Smooth muscle cell (in vitro differentiated cells): Measurements from ENCODE around the gene SSTR5. TPM values are rescaled to one million over a fixed set of nuclear protein-coding genes. Genes with fewer than 3 reads are reported as not detected.

Experiments used
- DNase-seq: peaks from one replicate; lab custom pipeline; 2025; ENCODE audit not compliant: unreplicated experiment; lab: John Stamatoyannopoulos, UW
- H2AFZ ChIP-seq: fragments of 200-600 bp; sonication (generic); 2 replicates; pipeline ENCODE4 v1.6.0; 2016; ENCODE audit warnings: antibody characterized with exemption, low read depth, mild to moderate bottlenecking
- H3F3A ChIP-seq: fragments of 200-600 bp; sonication (generic); 2 replicates; pipeline ENCODE4 v1.6.0; 2017; ENCODE audit warnings: antibody characterized with exemption, low read depth
- H3K27ac ChIP-seq: fragments of 200-600 bp; sonication (generic); 2 replicates; pipeline ENCODE4 v1.5.1; 2016; ENCODE audit warnings: low read depth, mild to moderate bottlenecking
- H3K27me3 ChIP-seq: fragments of 200-600 bp; sonication (generic); 2 replicates; pipeline ENCODE4 v1.6.1; 2016; ENCODE audit warnings: low read depth, mild to moderate bottlenecking
- H3K36me3 ChIP-seq: fragments of 200-600 bp; sonication (generic); 2 replicates; pipeline ENCODE4 v1.5.1; 2016; ENCODE audit warnings: low read depth
- H3K4me1 ChIP-seq: fragments of 200-600 bp; sonication (generic); 2 replicates; pipeline ENCODE4 v1.5.1; 2016; ENCODE audit warnings: low read depth
- H3K4me2 ChIP-seq: fragments of 200-600 bp; sonication (generic); 2 replicates; pipeline ENCODE4 v1.6.0; 2016; ENCODE audit warnings: mild to moderate bottlenecking
- H3K4me3 ChIP-seq: fragments of 200-600 bp; sonication (generic); 2 replicates; pipeline ENCODE4 v1.5.1; 2016; ENCODE audit warnings: mild to moderate bottlenecking
- H3K79me2 ChIP-seq: fragments of 200-600 bp; sonication (generic); 2 replicates; pipeline ENCODE4 v1.6.0; 2016; ENCODE audit warnings: low read depth, mild to moderate bottlenecking
- H3K9ac ChIP-seq: fragments of 200-600 bp; sonication (generic); 2 replicates; pipeline ENCODE4 v1.6.0; 2016; ENCODE audit warnings: low read depth
- H3K9me3 ChIP-seq: fragments of 200-600 bp; sonication (generic); replicated peaks from 2 replicates; pipeline ENCODE4 v1.5.1; 2016; ENCODE audit warnings: low read depth
- H4K20me1 ChIP-seq: fragments of 200-600 bp; sonication (generic); 2 replicates; pipeline ENCODE4 v1.6.0; 2016; ENCODE audit warnings: low read depth
- CTCF ChIP-seq: fragments of 200-600 bp; sonication (generic); IDR thresholded peaks from 2 replicates; pipeline ENCODE4 v1.5.1; 2017; ENCODE audit warnings: borderline replicate concordance, mild to moderate bottlenecking, antibody characterized with exemption; ENCODE audit not compliant: insufficient read depth, poor library complexity, severe bottlenecking
- WGBS: methylation state at CpG from one replicate; pipeline ENCODE4 v1.1.7; 2016; ENCODE audit warnings: low lambda C conversion rate; 5-methylcytosine and 5-hydroxymethylcytosine counted together
- polyA plus RNA-seq: library from polyadenylated mRNA; unstranded; fragments of >200 nt; fragmentation: Nextera tagmentation; extraction: Ambion mirVana; gene quantifications from 2 replicates; pipeline ENCODE4 v1.2.1, GENCODE V29; 2016
- total RNA-seq: library from RNA; depleted of rRNA; stranded (reverse); fragments of >200 nt; gene quantifications from 2 replicates; pipeline ENCODE4 v1.2.3, GENCODE V29; 2014

Gene SSTR5
- total and polyA plus RNA-seq, 2 experiments from 2014 or later = not detected

DNA sequence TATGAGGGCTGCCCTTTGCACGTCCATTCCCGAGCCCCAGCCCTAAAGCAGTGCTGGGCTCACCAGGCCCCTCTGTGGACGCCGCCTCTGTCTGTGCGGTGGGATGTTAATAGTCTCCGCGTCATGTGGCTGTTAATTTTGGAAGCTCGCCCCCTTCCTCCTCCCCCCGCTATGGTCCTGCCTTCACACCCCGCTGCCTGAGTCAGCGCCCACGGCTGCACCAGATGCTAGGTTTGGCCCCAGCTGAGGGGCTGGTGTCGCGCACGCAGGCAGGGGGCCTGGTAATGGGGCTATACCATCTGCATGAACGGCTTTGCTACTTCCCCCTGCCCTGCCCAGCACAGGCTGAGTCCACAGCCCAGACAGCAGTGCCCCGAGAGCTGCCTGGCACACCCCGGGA lies 4.1 kb upstream of the SSTR5 start:
- no peaks in the 10 kb centered on the region for H4K20me1 ChIP-seq
- H3F3A ChIP-seq = no peaks in the 10 kb centered on the region
- no peak for TF ChIP-seq CTCF
- 83% methylated on average over 18 of the region's 18 CpGs for WGBS
- H3K9ac ChIP-seq = no peak overlapping the region
- H3K4me2 ChIP-seq = no peak overlapping the region
- H3K27me3 ChIP-seq = peaks cover 25% of the 10 kb centered on the region
- DNase-seq = no peak
- H3K79me2 ChIP-seq = no peaks in the 10 kb centered on the region
- no peak overlapping the region for H3K27ac ChIP-seq
- no peaks in the 10 kb centered on the region for H3K4me1 ChIP-seq
- no peak overlapping the region for H3K4me3 ChIP-seq
- H2AFZ ChIP-seq = no peak overlapping the region
- no peaks in the 10 kb centered on the region for H3K36me3 ChIP-seq
- no peaks in the 10 kb centered on the region for H3K9me3 ChIP-seq

DNA sequence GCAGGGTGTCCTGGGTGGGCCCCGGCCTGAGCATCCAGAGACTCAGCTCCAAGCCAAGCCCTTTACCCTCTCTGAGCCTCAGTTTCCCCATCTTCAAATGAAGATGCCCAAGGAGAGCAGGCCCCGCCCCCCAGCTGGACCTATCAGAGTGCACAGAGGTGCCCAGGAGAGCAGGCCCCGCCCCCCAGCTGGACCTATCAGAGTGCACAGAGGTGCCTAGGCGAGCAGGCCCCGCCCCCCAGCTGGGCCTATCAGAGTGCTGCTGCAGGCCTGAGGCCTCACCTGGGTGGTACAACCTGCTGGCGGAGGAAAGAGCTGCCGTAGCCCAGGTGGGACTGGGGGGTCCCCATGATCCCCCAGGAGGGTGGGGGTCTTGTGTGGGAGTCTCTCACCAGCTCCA lies 3.4 kb upstream of the SSTR5 start:
- H3K9ac ChIP-seq = no peak overlapping the region
- DNase-seq = no peak
- WGBS = 99% methylated on average over 7 of the region's 7 CpGs
- no peak overlapping the region for H3K4me2 ChIP-seq
- no peaks in the 10 kb centered on the region for H3K4me1 ChIP-seq
- peaks cover 32% of the 10 kb centered on the region for H3K27me3 ChIP-seq
- no peak overlapping the region for H2AFZ ChIP-seq
- no peaks in the 10 kb centered on the region for H3F3A ChIP-seq
- H4K20me1 ChIP-seq = no peaks in the 10 kb centered on the region
- TF ChIP-seq CTCF = no peak
- no peak overlapping the region for H3K27ac ChIP-seq
- no peaks in the 10 kb centered on the region for H3K9me3 ChIP-seq
- no peaks in the 10 kb centered on the region for H3K79me2 ChIP-seq
- no peak overlapping the region for H3K4me3 ChIP-seq
- no peaks in the 10 kb centered on the region for H3K36me3 ChIP-seq

DNA sequence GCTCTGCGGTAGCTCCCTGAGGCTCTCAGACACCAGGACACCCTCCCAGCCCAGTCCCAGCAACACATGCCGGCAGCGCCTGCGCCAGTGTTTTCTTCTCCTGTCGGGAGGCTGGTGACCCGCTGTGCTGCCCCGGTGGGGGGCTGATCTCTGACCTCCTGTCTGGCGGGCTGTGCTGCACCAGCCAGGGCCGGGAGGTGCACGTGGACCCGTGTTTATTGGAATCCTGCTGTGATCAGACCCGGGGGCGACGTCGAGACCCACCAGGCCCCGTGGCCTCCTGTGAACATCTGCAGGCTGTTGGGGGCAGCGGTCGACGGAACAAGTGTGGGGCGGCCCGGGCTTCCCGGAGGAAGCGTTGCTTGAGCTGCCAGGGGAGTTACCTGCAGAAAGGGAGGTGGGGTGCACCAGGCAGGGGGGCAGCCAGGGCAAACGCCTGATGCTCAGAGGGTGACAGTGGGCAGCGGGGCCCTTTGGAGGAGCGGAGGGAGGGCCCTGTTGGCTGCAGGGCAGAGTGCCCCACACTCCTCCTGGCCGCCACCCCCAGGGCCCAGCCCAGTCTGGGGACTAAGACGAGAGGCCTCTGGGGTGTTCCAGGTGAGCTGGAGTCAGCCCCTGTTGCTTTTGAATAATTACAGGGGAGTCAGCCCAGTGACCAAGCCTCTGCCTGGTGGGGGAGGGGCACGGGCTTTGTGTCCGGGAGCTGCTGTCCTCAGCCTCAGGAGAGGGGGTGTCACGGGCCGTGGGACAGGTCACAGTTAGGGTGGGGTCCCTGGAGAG lies 2.3 kb upstream of the SSTR5 start:
- Histone ChIP-seq H3K4me1 (no peaks in the 10 kb centered on the region), H4K20me1 (no peaks in the 10 kb centered on the region), H3K4me3 (no peak overlapping the region), H3F3A (no peaks in the 10 kb centered on the region), H3K27me3 (peaks cover 40% of the 10 kb centered on the region), H2AFZ (no peak overlapping the region), H3K27ac (no peak overlapping the region), H3K4me2 (no peak overlapping the region), H3K9me3 (no peaks in the 10 kb centered on the region), H3K79me2 (no peaks in the 10 kb centered on the region), H3K36me3 (no peaks in the 10 kb centered on the region), H3K9ac (no peak overlapping the region)
- DNase-seq = no peak
- no peak for TF ChIP-seq CTCF
- 74% methylated on average over 32 of the region's 32 CpGs for WGBS
